Keratinocyte (primary cell): ENCODE measurements around the gene DEPDC5. TPM values are rescaled to one million over a fixed set of nuclear protein-coding genes. Genes with fewer than 3 reads are reported as not detected.

Source experiments
- DNase-seq: peaks from one replicate; pipeline ENCODE4 v3.0.0-alpha.2; 2011; ENCODE audit warnings: low read depth, missing footprints, low spot score
- FAIRE-seq: peaks from 2 replicates; lab custom pipeline; 2011; peaks lifted over from hg19 to GRCh38; lab: Jason Lieb, UNC
- H2AFZ ChIP-seq: 2 replicates; pipeline ENCODE4 v1.6.0; 2012; ENCODE audit warnings: low read length, control low read depth, inconsistent platforms; ENCODE audit not compliant: control insufficient read depth
- H3K27ac ChIP-seq: 2 replicates; pipeline ENCODE4 v1.5.1; 2011; ENCODE audit warnings: low read length; ENCODE audit not compliant: control insufficient read depth, insufficient read depth
- H3K27me3 ChIP-seq: 3 replicates; pipeline ENCODE4 v1.6.0; 2011; ENCODE audit warnings: low read length; ENCODE audit not compliant: control insufficient read depth, insufficient read depth; ENCODE audit errors: extremely low read depth
- H3K36me3 ChIP-seq, 2 experiments: 2 replicates in 1 of 2; 3 replicates in 1 of 2; pipeline ENCODE4 v1.5.1; 2011; ENCODE audit warnings: low read length in 2 of 2, mild to moderate bottlenecking in 1 of 2; ENCODE audit not compliant: control insufficient read depth in 2 of 2, insufficient read depth in 2 of 2; ENCODE audit errors: extremely low read depth in 1 of 2
- H3K4me1 ChIP-seq: 3 replicates; pipeline ENCODE4 v1.5.1; 2011; ENCODE audit warnings: low read length; ENCODE audit not compliant: control insufficient read depth, insufficient read depth; ENCODE audit errors: extremely low read depth
- H3K4me2 ChIP-seq: 3 replicates; pipeline ENCODE4 v1.6.0; 2011; ENCODE audit warnings: low read depth, low read length; ENCODE audit not compliant: control insufficient read depth, insufficient read depth; ENCODE audit errors: extremely low read depth
- H3K4me3 ChIP-seq, 3 experiments: fragments of 200-600 bp in 1 of 3; sonication (generic) in 1 of 3; 2 replicates in 2 of 3; 3 replicates in 1 of 3; pipeline ENCODE4 v1.5.1; 2011 to 2016; ENCODE audit warnings: low read length in 3 of 3, mild to moderate bottlenecking in 3 of 3, control low read depth in 2 of 3, inconsistent platforms in 1 of 3, low read depth in 1 of 3, mixed read lengths in 1 of 3, mixed run types in 1 of 3, moderate library complexity in 1 of 3; ENCODE audit not compliant: control insufficient read depth in 2 of 3, insufficient read depth in 2 of 3; ENCODE audit errors: extremely low read depth in 1 of 3
- H3K79me2 ChIP-seq: 2 replicates; pipeline ENCODE4 v1.6.0; 2012; ENCODE audit warnings: low read length; ENCODE audit not compliant: control insufficient read depth, insufficient read depth
- H3K9ac ChIP-seq: 3 replicates; pipeline ENCODE4 v1.6.0; 2011; ENCODE audit warnings: low read length; ENCODE audit not compliant: control insufficient read depth, insufficient read depth; ENCODE audit errors: extremely low read depth
- H3K9me1 ChIP-seq: 3 replicates; pipeline ENCODE4 v1.6.0; 2011; ENCODE audit warnings: low read length; ENCODE audit not compliant: control insufficient read depth, insufficient read depth; ENCODE audit errors: extremely low read depth
- H3K9me3 ChIP-seq: 2 replicates; pipeline ENCODE4 v1.5.1; 2012; ENCODE audit warnings: low read depth, low read length; ENCODE audit not compliant: control insufficient read depth
- H4K20me1 ChIP-seq: 3 replicates; pipeline ENCODE4 v1.6.0; 2011; ENCODE audit warnings: low read length; ENCODE audit not compliant: control insufficient read depth, insufficient read depth; ENCODE audit errors: extremely low read depth
- EZH2 ChIP-seq: IDR thresholded peaks from one replicate; pipeline ENCODE4 v1.6.1; 2012; ENCODE audit warnings: inconsistent platforms, mild to moderate bottlenecking, low read length, moderate library complexity
- dilution Hi-C: fragments of 300-500 bp; cut with MboI; formaldehyde crosslinking; loops from one replicate; pipeline ENCODE4 v1.7.0; 2020; ENCODE audit warnings: low sequenced_read_pairs; ENCODE audit not compliant: extremely low pct_ligation_motif_present
- polyA plus RNA-seq, 5 experiments: library from polyadenylated mRNA; depleted of rRNA in 3 of 5; stranded (reverse) in 3 of 5; stranded (forward) in 1 of 5; unstranded in 1 of 5; fragments of >200 nt; gene quantifications; 1 replicate in 1 of 5; 2 replicates in 3 of 5; 3 replicates in 1 of 5; pipeline versions ENCODE4 v1.2.1 to v1.2.3, GENCODE V29; 2011 to 2012; ENCODE audit warnings: missing spikeins in 2 of 5, low read depth in 1 of 5, low replicate concordance in 1 of 5
- TF ChIP-seq, protein P1 (sequence below), 3 experiments: IDR thresholded peaks in 1 of 3; conservative IDR thresholded peaks in 1 of 3; optimal IDR thresholded peaks in 1 of 3; 2 replicates in 2 of 3; 3 replicates in 1 of 3; pipeline versions ENCODE3 to v1.5.1; 2011; ENCODE audit warnings: low read length in 3 of 3, mild to moderate bottlenecking in 3 of 3, moderate library complexity in 2 of 3, control low read depth in 1 of 3, inconsistent platforms in 1 of 3; ENCODE audit not compliant: insufficient read depth in 2 of 3; ENCODE audit errors: extremely low read depth in 1 of 3

The DEPDC5 gene
- polyA plus RNA-seq, 1 donor (not counting 4 experiments of a cell fraction or from before 2014, with no cell fraction given) = 9.7 TPM

DNA sequence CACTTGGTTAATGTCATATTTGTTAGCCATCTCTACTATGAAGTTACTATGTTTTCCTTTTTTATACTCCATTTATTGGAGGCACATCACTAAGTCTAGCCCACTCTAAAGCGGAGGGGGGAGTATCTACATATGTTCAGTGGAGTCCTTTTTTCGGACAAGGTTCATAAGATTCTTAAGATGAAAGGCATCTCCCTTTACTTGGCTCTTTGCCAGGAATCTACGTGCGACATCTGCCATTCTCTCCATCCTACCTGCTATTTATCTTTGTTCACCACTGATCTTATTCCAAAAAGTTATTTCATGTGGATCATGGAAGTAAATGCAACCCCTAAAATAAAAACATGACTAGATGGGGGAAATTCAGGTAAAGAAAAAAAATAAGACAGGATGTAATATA lies 113.1 kb downstream of the DEPDC5 start:
- no peak overlapping the region for H3K4me2 ChIP-seq

GRCh38 chr22:31867386-31868153 lies 113.8 kb downstream of the DEPDC5 start:
- Histone ChIP-seq H3K9ac (no peak overlapping the region), H3K4me1 (peaks cover 26% of the 10 kb centered on the region), H4K20me1 (no peaks in the 10 kb centered on the region), H3K27ac (no peak overlapping the region), H3K9me1 (no peaks in the 10 kb centered on the region), H3K27me3 (no peaks in the 10 kb centered on the region), H3K4me2 (no peak overlapping the region), H3K4me3 (no peak overlapping the region), H3K79me2 (no peaks in the 10 kb centered on the region), H2AFZ (no peak overlapping the region), H3K9me3 (no peaks in the 10 kb centered on the region), H3K36me3 (no peaks in the 10 kb centered on the region)
- DNase-seq = no peak
- TF ChIP-seq, protein P1, sequence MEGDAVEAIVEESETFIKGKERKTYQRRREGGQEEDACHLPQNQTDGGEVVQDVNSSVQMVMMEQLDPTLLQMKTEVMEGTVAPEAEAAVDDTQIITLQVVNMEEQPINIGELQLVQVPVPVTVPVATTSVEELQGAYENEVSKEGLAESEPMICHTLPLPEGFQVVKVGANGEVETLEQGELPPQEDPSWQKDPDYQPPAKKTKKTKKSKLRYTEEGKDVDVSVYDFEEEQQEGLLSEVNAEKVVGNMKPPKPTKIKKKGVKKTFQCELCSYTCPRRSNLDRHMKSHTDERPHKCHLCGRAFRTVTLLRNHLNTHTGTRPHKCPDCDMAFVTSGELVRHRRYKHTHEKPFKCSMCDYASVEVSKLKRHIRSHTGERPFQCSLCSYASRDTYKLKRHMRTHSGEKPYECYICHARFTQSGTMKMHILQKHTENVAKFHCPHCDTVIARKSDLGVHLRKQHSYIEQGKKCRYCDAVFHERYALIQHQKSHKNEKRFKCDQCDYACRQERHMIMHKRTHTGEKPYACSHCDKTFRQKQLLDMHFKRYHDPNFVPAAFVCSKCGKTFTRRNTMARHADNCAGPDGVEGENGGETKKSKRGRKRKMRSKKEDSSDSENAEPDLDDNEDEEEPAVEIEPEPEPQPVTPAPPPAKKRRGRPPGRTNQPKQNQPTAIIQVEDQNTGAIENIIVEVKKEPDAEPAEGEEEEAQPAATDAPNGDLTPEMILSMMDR (optimal IDR thresholded peaks at IDR 0.05 in 1 of 3, IDR thresholded peaks at IDR 0.05 in 1 of 3, conservative IDR thresholded peaks at IDR 0.05 in 1 of 3; ENCODE audit: extremely low read depth in 1 of 3, insufficient read depth in 2 of 3, low read length in 3 of 3) = no peak
- TF ChIP-seq EZH2 = no peak
- no peak for FAIRE-seq
- dilution Hi-C loops = no loop called here

More for the DNA sequence above, 113.1 kb downstream of the DEPDC5 start:
- FAIRE-seq = no peak
- TF ChIP-seq, protein P1 (optimal IDR thresholded peaks at IDR 0.05 in 1 of 3, IDR thresholded peaks at IDR 0.05 in 1 of 3, conservative IDR thresholded peaks at IDR 0.05 in 1 of 3; ENCODE audit: extremely low read depth in 1 of 3, insufficient read depth in 2 of 3, low read length in 3 of 3) = no peak
- no peak for TF ChIP-seq EZH2
- no peaks in the 10 kb centered on the region for H3K36me3 ChIP-seq
- H3K4me1 ChIP-seq = peaks cover 23% of the 10 kb centered on the region
- no peaks in the 10 kb centered on the region for H3K9me1 ChIP-seq
- no peaks in the 10 kb centered on the region for H3K27me3 ChIP-seq
- no peaks in the 10 kb centered on the region for H3K9me3 ChIP-seq
- dilution Hi-C loops = no loop called here
- no peak overlapping the region for H3K9ac ChIP-seq
- no peaks in the 10 kb centered on the region for H4K20me1 ChIP-seq
- no peaks in the 10 kb centered on the region for H3K79me2 ChIP-seq
- no peak overlapping the region for H3K27ac ChIP-seq
- H3K4me3 ChIP-seq = no peak overlapping the region
- DNase-seq = no peak
- no peak overlapping the region for H2AFZ ChIP-seq
